SK-N-SH (cell line): ENCODE results near the gene POLR2J.

Source experiments
- EZH2phosphoT487 ChIP-seq: fragments of 200-600 bp; sonication (generic); IDR thresholded peaks from 2 replicates; pipeline ENCODE4 v1.6.1; 2017; ENCODE audit warnings: low read depth, mixed run types, mild to moderate bottlenecking, antibody characterized with exemption, moderate library complexity, borderline replicate concordance
- FOSL2 ChIP-seq: IDR thresholded peaks from 2 replicates; pipeline ENCODE4 v1.4.0; 2012; ENCODE audit warnings: low read depth, mild to moderate bottlenecking, moderate library complexity, borderline replicate concordance
- JUND ChIP-seq: IDR thresholded peaks from 2 replicates; pipeline ENCODE4 v1.4.0; 2012
- POLR2AphosphoS5 ChIP-seq: IDR thresholded peaks from 2 replicates; pipeline ENCODE4 v1.6.1; 2012; ENCODE audit warnings: low read depth, low read length
- RXRA ChIP-seq: IDR thresholded peaks from 2 replicates; pipeline ENCODE4 v1.4.0; 2012; ENCODE audit warnings: low read depth, mild to moderate bottlenecking, borderline replicate concordance
- TAF1 ChIP-seq: IDR thresholded peaks from 2 replicates; pipeline ENCODE4 v1.6.1; 2012; ENCODE audit warnings: low read depth, mild to moderate bottlenecking, low read length, moderate library complexity, borderline replicate concordance
- TCF12 ChIP-seq: IDR thresholded peaks from 2 replicates; pipeline ENCODE4 v1.4.0; 2012
- YY1 ChIP-seq: IDR thresholded peaks from 2 replicates; pipeline ENCODE4 v1.4.0; 2012; ENCODE audit warnings: low read depth, mild to moderate bottlenecking
- TF ChIP-seq, protein P1 (sequence below): IDR thresholded peaks from 2 replicates; pipeline ENCODE4 v1.6.1; 2012; ENCODE audit warnings: mild to moderate bottlenecking, low read depth, low read length, moderate library complexity
- TF ChIP-seq, protein P2 (sequence below): fragments of 200-600 bp; sonication (generic); IDR thresholded peaks from 2 replicates; pipeline ENCODE4 v1.6.1; 2017; ENCODE audit warnings: antibody characterized with exemption, mild to moderate bottlenecking, moderate library complexity
- TF ChIP-seq, protein P3 (sequence below): fragments of 150-350 bp; IDR thresholded peaks from 2 replicates; pipeline ENCODE4 v1.6.1; 2016; ENCODE audit warnings: mild to moderate bottlenecking, low read depth, low read length
- TF ChIP-seq, protein P4 (sequence below): IDR thresholded peaks from 2 replicates; pipeline ENCODE4 v1.4.0; 2012; ENCODE audit warnings: low read depth, borderline replicate concordance
- TF ChIP-seq, protein P5 (sequence below): fragments of 150-350 bp; IDR thresholded peaks from 2 replicates; pipeline ENCODE4 v1.6.1; 2017; ENCODE audit warnings: antibody characterized with exemption, low read length, low read depth, borderline replicate concordance

DNA sequence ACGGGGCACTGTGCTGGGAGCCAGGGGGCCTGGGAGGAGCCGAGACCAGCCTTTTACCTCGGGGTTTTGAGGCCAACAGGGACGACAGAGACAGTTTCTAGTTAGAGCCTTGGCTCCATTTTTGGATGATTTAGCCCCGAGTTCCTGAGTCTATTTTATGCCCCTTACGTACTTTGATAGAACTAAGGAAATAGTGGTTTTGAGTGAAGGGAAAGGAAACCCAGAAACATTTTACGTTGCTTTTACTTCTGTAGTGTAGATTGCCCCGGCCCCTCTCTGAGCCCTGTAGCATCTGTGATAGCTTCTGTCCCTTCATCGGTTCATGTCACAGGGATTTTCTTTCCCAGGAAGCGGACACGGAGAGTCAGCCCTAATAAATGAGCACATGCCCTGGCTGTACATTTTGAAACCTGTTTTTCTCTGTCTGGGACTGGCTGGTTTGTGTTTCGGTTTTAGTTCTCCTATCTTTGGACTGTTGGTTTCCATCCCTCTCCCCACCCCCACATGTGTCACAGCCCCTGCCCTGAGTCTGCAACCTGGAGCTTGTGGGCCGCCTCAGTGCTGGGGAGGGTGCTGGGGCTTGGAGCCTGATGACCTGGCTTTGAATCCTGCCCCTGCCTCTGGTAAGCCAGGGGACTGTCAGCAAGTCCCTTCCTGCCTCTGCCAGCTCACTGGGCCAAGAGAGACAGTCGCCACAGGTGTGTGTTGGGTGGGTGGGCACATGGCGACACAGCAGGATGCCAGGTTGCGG, 52.3 kb downstream of the POLR2J start:
- TF ChIP-seq, protein P1, sequence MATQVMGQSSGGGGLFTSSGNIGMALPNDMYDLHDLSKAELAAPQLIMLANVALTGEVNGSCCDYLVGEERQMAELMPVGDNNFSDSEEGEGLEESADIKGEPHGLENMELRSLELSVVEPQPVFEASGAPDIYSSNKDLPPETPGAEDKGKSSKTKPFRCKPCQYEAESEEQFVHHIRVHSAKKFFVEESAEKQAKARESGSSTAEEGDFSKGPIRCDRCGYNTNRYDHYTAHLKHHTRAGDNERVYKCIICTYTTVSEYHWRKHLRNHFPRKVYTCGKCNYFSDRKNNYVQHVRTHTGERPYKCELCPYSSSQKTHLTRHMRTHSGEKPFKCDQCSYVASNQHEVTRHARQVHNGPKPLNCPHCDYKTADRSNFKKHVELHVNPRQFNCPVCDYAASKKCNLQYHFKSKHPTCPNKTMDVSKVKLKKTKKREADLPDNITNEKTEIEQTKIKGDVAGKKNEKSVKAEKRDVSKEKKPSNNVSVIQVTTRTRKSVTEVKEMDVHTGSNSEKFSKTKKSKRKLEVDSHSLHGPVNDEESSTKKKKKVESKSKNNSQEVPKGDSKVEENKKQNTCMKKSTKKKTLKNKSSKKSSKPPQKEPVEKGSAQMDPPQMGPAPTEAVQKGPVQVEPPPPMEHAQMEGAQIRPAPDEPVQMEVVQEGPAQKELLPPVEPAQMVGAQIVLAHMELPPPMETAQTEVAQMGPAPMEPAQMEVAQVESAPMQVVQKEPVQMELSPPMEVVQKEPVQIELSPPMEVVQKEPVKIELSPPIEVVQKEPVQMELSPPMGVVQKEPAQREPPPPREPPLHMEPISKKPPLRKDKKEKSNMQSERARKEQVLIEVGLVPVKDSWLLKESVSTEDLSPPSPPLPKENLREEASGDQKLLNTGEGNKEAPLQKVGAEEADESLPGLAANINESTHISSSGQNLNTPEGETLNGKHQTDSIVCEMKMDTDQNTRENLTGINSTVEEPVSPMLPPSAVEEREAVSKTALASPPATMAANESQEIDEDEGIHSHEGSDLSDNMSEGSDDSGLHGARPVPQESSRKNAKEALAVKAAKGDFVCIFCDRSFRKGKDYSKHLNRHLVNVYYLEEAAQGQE: no peak
- TF ChIP-seq EZH2phosphoT487 (no peak), YY1 (no peak), TAF1 (no peak), POLR2AphosphoS5 (no peak), RXRA (no peak), TCF12 (no peak), JUND (no peak), FOSL2 (no peak)
- TF ChIP-seq, protein P2, sequence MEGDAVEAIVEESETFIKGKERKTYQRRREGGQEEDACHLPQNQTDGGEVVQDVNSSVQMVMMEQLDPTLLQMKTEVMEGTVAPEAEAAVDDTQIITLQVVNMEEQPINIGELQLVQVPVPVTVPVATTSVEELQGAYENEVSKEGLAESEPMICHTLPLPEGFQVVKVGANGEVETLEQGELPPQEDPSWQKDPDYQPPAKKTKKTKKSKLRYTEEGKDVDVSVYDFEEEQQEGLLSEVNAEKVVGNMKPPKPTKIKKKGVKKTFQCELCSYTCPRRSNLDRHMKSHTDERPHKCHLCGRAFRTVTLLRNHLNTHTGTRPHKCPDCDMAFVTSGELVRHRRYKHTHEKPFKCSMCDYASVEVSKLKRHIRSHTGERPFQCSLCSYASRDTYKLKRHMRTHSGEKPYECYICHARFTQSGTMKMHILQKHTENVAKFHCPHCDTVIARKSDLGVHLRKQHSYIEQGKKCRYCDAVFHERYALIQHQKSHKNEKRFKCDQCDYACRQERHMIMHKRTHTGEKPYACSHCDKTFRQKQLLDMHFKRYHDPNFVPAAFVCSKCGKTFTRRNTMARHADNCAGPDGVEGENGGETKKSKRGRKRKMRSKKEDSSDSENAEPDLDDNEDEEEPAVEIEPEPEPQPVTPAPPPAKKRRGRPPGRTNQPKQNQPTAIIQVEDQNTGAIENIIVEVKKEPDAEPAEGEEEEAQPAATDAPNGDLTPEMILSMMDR: no peak
- TF ChIP-seq, protein P3, sequence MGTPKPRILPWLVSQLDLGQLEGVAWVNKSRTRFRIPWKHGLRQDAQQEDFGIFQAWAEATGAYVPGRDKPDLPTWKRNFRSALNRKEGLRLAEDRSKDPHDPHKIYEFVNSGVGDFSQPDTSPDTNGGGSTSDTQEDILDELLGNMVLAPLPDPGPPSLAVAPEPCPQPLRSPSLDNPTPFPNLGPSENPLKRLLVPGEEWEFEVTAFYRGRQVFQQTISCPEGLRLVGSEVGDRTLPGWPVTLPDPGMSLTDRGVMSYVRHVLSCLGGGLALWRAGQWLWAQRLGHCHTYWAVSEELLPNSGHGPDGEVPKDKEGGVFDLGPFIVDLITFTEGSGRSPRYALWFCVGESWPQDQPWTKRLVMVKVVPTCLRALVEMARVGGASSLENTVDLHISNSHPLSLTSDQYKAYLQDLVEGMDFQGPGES: no peak
- TF ChIP-seq, protein P4, sequence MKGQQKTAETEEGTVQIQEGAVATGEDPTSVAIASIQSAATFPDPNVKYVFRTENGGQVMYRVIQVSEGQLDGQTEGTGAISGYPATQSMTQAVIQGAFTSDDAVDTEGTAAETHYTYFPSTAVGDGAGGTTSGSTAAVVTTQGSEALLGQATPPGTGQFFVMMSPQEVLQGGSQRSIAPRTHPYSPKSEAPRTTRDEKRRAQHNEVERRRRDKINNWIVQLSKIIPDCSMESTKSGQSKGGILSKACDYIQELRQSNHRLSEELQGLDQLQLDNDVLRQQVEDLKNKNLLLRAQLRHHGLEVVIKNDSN: no peak
- TF ChIP-seq, protein P5, sequence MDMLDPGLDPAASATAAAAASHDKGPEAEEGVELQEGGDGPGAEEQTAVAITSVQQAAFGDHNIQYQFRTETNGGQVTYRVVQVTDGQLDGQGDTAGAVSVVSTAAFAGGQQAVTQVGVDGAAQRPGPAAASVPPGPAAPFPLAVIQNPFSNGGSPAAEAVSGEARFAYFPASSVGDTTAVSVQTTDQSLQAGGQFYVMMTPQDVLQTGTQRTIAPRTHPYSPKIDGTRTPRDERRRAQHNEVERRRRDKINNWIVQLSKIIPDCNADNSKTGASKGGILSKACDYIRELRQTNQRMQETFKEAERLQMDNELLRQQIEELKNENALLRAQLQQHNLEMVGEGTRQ: no peak
